SK-N-SH (cell line): ENCODE data around the gene PPP1R15B. TPM values are rescaled to one million over a fixed set of nuclear protein-coding genes. Genes with fewer than 3 reads are reported as not detected.

Source experiments
- CTCF ChIA-PET: fragments of 300-600, 350-600 bp; formaldehyde crosslinking; extraction: SDS; loops from one replicate; lab custom pipeline; 2021; lab: Yijun Ruan, JAX
- POLR2A ChIA-PET: fragments of 350-600 bp; sonication (Branson Sonifier 250); formaldehyde crosslinking; extraction: SDS; loops from one replicate; lab custom pipeline; 2020; ENCODE audit warnings: antibody characterized with exemption, inconsistent platforms; lab: Yijun Ruan, JAX
- DNase-seq: peaks from one replicate; pipeline ENCODE4 v3.0.0; 2012
- H2AFZ ChIP-seq: fragments of 200-600 bp; sonication (generic); 2 replicates; pipeline ENCODE4 v1.8.1; 2016; ENCODE audit warnings: antibody characterized with exemption, mild to moderate bottlenecking, low read depth
- H3F3A ChIP-seq: fragments of 200-600 bp; sonication (generic); replicated peaks from 2 replicates; pipeline ENCODE3; 2016; ENCODE audit warnings: antibody characterized with exemption, mild to moderate bottlenecking; ENCODE audit not compliant: insufficient read depth
- H3K27ac ChIP-seq, 2 experiments: fragments of 200-500 bp in 1 of 2; fragments of 200-600 bp in 1 of 2; sonication (Bioruptor generic) in 1 of 2; sonication (generic), shearing (Covaris generic) in 1 of 2; 2 replicates each; pipeline versions ENCODE4 v1.5.1 to v1.6.1; 2014 to 2016; ENCODE audit warnings: low read depth in 2 of 2, inconsistent platforms in 1 of 2, low read length in 1 of 2, mild to moderate bottlenecking in 1 of 2, mixed read lengths in 1 of 2
- H3K27me3 ChIP-seq: fragments of 200-600 bp; sonication (generic), shearing (Covaris generic); 2 replicates; pipeline ENCODE4 v1.6.1; 2016; ENCODE audit warnings: mixed run types; ENCODE audit not compliant: insufficient read depth
- H3K36me3 ChIP-seq, 2 experiments: fragments of 200-500 bp in 1 of 2; fragments of 200-600 bp in 1 of 2; sonication (Bioruptor generic) in 1 of 2; sonication (generic) in 1 of 2; replicated peaks in 1 of 2; 2 replicates each; pipeline versions ENCODE3 to v1.5.1; 2014 to 2016; ENCODE audit warnings: low read length in 1 of 2, mild to moderate bottlenecking in 1 of 2; ENCODE audit not compliant: insufficient read depth in 2 of 2, control insufficient read depth in 1 of 2
- H3K4me1 ChIP-seq, 2 experiments: fragments of 200-500 bp in 1 of 2; fragments of 200-600 bp in 1 of 2; sonication (Bioruptor generic) in 1 of 2; sonication (generic), shearing (Covaris generic) in 1 of 2; 2 replicates each; pipeline versions ENCODE4 v1.5.1 to v1.6.1; 2014 to 2016; ENCODE audit warnings: low read depth in 1 of 2, low read length in 1 of 2, mixed run types in 1 of 2; ENCODE audit not compliant: insufficient read depth in 2 of 2, control insufficient read depth in 1 of 2
- H3K4me2 ChIP-seq: fragments of 200-600 bp; sonication (generic), shearing (Covaris generic); 2 replicates; pipeline ENCODE4 v1.6.1; 2017; ENCODE audit warnings: mixed run types
- H3K4me3 ChIP-seq, 2 experiments: fragments of 200-500 bp in 1 of 2; fragments of 200-600 bp in 1 of 2; sonication (Bioruptor generic) in 1 of 2; sonication (generic), shearing (Covaris generic) in 1 of 2; 2 replicates each; pipeline versions ENCODE4 v1.5.1 to v1.8.1; 2014 to 2016; ENCODE audit warnings: low read depth in 2 of 2, inconsistent platforms in 1 of 2, low read length in 1 of 2, mild to moderate bottlenecking in 1 of 2, mixed read lengths in 1 of 2, moderate library complexity in 1 of 2
- H3K79me2 ChIP-seq: fragments of 200-600 bp; sonication (generic); 2 replicates; pipeline ENCODE4 v1.8.1; 2017; ENCODE audit warnings: mild to moderate bottlenecking; ENCODE audit not compliant: insufficient read depth
- H3K9ac ChIP-seq: fragments of 200-600 bp; sonication (generic); 2 replicates; pipeline ENCODE4 v1.6.1; 2017; ENCODE audit warnings: mixed run types
- H3K9me2 ChIP-seq: fragments of 200-600 bp; sonication (generic); 2 replicates; pipeline ENCODE4 v1.6.1; 2017; ENCODE audit warnings: mixed run types
- H3K9me3 ChIP-seq: fragments of 200-600 bp; sonication (generic); 2 replicates; pipeline ENCODE4 v1.6.1; 2017; ENCODE audit warnings: mixed run types, mild to moderate bottlenecking, moderate library complexity
- H4K20me1 ChIP-seq: fragments of 200-600 bp; sonication (generic); 2 replicates; pipeline ENCODE4 v1.6.1; 2017; ENCODE audit warnings: mild to moderate bottlenecking, mixed run types; ENCODE audit not compliant: insufficient read depth
- CHD2 ChIP-seq: fragments of 150-350 bp; IDR thresholded peaks from 2 replicates; pipeline ENCODE4 v1.6.1; 2018; ENCODE audit warnings: low read length; ENCODE audit not compliant: partially characterized antibody
- ELF1 ChIP-seq: IDR thresholded peaks from 2 replicates; pipeline ENCODE4 v1.4.0; 2012
- EZH2phosphoT487 ChIP-seq: fragments of 200-600 bp; sonication (generic); IDR thresholded peaks from 2 replicates; pipeline ENCODE4 v1.6.1; 2017; ENCODE audit warnings: low read depth, mixed run types, mild to moderate bottlenecking, antibody characterized with exemption, moderate library complexity, borderline replicate concordance
- FOSL2 ChIP-seq: IDR thresholded peaks from 2 replicates; pipeline ENCODE4 v1.4.0; 2012; ENCODE audit warnings: low read depth, mild to moderate bottlenecking, moderate library complexity, borderline replicate concordance
- FOXM1 ChIP-seq: IDR thresholded peaks from 2 replicates; pipeline ENCODE4 v1.4.0; 2012; ENCODE audit warnings: low read depth, mild to moderate bottlenecking
- GATA2 ChIP-seq: sonication (generic); formaldehyde crosslinking; IDR thresholded peaks from 2 replicates; pipeline ENCODE4 v1.5.0; 2020; ENCODE audit warnings: mild to moderate bottlenecking, missing genetic modification reagents
- RCOR1 ChIP-seq: fragments of 150-350 bp; IDR thresholded peaks from 2 replicates; pipeline ENCODE4 v1.6.1; 2017; ENCODE audit warnings: antibody characterized with exemption, low read length
- RFX5 ChIP-seq: IDR thresholded peaks from 2 replicates; pipeline ENCODE4 v1.6.1; 2012; ENCODE audit warnings: mild to moderate bottlenecking, improper control_type of control experiment, low read length
- SIN3A ChIP-seq: IDR thresholded peaks from 2 replicates; pipeline ENCODE4 v1.6.1; 2012; ENCODE audit warnings: low read depth, mild to moderate bottlenecking, low read length, moderate library complexity, borderline replicate concordance
- SMC3 ChIP-seq: IDR thresholded peaks from 2 replicates; pipeline ENCODE4 v1.6.1; 2012; ENCODE audit warnings: low read depth, low read length, improper control_type of control experiment
- TAF1 ChIP-seq: IDR thresholded peaks from 2 replicates; pipeline ENCODE4 v1.6.1; 2012; ENCODE audit warnings: low read depth, mild to moderate bottlenecking, low read length, moderate library complexity, borderline replicate concordance
- TCF12 ChIP-seq: IDR thresholded peaks from 2 replicates; pipeline ENCODE4 v1.4.0; 2012
- YY1 ChIP-seq: IDR thresholded peaks from 2 replicates; pipeline ENCODE4 v1.4.0; 2012; ENCODE audit warnings: low read depth, mild to moderate bottlenecking
- ZBTB33 ChIP-seq: IDR thresholded peaks from 2 replicates; pipeline ENCODE4 v1.4.0; 2012; ENCODE audit warnings: low read depth, borderline replicate concordance
- WGBS: methylation state at CpG from one replicate; pipeline ENCODE4 v1.1.6; 2017; ENCODE audit warnings: low lambda C conversion rate; 5-methylcytosine and 5-hydroxymethylcytosine counted together
- polyA plus RNA-seq, 3 experiments: library from polyadenylated mRNA; depleted of rRNA; stranded (reverse); fragments of >200 nt; gene quantifications; 2 replicates each; pipeline ENCODE4 v1.2.3, GENCODE V29; 2012
- TF ChIP-seq, protein P1 (sequence below): IDR thresholded peaks from 2 replicates; pipeline ENCODE4 v1.6.1; 2012; ENCODE audit warnings: mild to moderate bottlenecking, low read depth, low read length, moderate library complexity
- TF ChIP-seq, protein P2 (sequence below): fragments of 150-350 bp; IDR thresholded peaks from 2 replicates; pipeline ENCODE4 v1.6.1; 2016; ENCODE audit warnings: mild to moderate bottlenecking, low read depth, low read length

Gene PPP1R15B
- polyA plus RNA-seq, 1 of the 3 experiments (the other 2 are of a cell fraction) = 12.1 TPM

GRCh38 chr1:204453141-204453772 is 41.6 kb upstream of the PPP1R15B start:
- Histone ChIP-seq H3K9me3 (no peaks in the 10 kb centered on the region), H3K4me1 (no peaks in the 10 kb centered on the region; a peak in 2 of 4 replicates), H3K36me3 (peaks cover 0 to 14% of the 10 kb centered on the region in 2 experiments), H2AFZ (no peak overlapping the region), H3K4me3 (no peak overlapping the region), H3K27me3 (no peaks in the 10 kb centered on the region), H3F3A (no peaks in the 10 kb centered on the region), H3K4me2 (no peak overlapping the region), H3K9ac (no peak overlapping the region), H3K79me2 (no peaks in the 10 kb centered on the region), H4K20me1 (no peaks in the 10 kb centered on the region), H3K9me2 (no peaks in the 10 kb centered on the region), H3K27ac (no peak overlapping the region)
- no peak for DNase-seq
- POLR2A ChIA-PET = no interaction called here
- WGBS = 93% methylated on average over 8 of the region's 8 CpGs
- CTCF ChIA-PET = interaction anchor here (35.1 kb wide), 1 partner anchor 44 kb away, joined by 1005 read pairs; the partner anchor contains the start of gene PIK3C2B
- no peak for TF ChIP-seq CHD2
- no peak for TF ChIP-seq TAF1
- TF ChIP-seq YY1 = no peak
- no peak for TF ChIP-seq ELF1
- no peak for TF ChIP-seq SIN3A
- TF ChIP-seq, protein P1, sequence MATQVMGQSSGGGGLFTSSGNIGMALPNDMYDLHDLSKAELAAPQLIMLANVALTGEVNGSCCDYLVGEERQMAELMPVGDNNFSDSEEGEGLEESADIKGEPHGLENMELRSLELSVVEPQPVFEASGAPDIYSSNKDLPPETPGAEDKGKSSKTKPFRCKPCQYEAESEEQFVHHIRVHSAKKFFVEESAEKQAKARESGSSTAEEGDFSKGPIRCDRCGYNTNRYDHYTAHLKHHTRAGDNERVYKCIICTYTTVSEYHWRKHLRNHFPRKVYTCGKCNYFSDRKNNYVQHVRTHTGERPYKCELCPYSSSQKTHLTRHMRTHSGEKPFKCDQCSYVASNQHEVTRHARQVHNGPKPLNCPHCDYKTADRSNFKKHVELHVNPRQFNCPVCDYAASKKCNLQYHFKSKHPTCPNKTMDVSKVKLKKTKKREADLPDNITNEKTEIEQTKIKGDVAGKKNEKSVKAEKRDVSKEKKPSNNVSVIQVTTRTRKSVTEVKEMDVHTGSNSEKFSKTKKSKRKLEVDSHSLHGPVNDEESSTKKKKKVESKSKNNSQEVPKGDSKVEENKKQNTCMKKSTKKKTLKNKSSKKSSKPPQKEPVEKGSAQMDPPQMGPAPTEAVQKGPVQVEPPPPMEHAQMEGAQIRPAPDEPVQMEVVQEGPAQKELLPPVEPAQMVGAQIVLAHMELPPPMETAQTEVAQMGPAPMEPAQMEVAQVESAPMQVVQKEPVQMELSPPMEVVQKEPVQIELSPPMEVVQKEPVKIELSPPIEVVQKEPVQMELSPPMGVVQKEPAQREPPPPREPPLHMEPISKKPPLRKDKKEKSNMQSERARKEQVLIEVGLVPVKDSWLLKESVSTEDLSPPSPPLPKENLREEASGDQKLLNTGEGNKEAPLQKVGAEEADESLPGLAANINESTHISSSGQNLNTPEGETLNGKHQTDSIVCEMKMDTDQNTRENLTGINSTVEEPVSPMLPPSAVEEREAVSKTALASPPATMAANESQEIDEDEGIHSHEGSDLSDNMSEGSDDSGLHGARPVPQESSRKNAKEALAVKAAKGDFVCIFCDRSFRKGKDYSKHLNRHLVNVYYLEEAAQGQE = no peak
- no peak for TF ChIP-seq FOXM1
- no peak for TF ChIP-seq SMC3
- no peak for TF ChIP-seq EZH2phosphoT487
- TF ChIP-seq, protein P2, sequence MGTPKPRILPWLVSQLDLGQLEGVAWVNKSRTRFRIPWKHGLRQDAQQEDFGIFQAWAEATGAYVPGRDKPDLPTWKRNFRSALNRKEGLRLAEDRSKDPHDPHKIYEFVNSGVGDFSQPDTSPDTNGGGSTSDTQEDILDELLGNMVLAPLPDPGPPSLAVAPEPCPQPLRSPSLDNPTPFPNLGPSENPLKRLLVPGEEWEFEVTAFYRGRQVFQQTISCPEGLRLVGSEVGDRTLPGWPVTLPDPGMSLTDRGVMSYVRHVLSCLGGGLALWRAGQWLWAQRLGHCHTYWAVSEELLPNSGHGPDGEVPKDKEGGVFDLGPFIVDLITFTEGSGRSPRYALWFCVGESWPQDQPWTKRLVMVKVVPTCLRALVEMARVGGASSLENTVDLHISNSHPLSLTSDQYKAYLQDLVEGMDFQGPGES = no peak
- TF ChIP-seq TCF12 = no peak
- TF ChIP-seq ZBTB33 = no peak
- no peak for TF ChIP-seq GATA2 (CRISPR knock-in tag)
- no peak for TF ChIP-seq RCOR1
- no peak for TF ChIP-seq RFX5
- no peak for TF ChIP-seq FOSL2
